Mucosa of descending colon (tissue), 3 donors: Measurements from ENCODE around the gene EVA1B. TPM values are rescaled to one million over a fixed set of nuclear protein-coding genes. Genes with fewer than 3 reads are reported as not detected.

Experiments
- ATAC-seq: fragments of 200-7000 bp; cut with Tn5 transposase; one replicate; pipeline ENCODE4 v1.9.1; 2020; ENCODE audit warnings: mild to moderate bottlenecking, moderate library complexity
- DNase-seq, 3 donors: peaks; one replicate each; pipeline ENCODE4 v3.0.0-alpha.2; 2020
- H3K36me3 ChIP-seq: fragments of 200-600 bp; one replicate; pipeline ENCODE4 v1.8.0; 2021; ENCODE audit warnings: low read depth, mild to moderate bottlenecking
- H3K4me1 ChIP-seq: fragments of 200-600 bp; one replicate; pipeline ENCODE4 v1.8.0; 2021; ENCODE audit warnings: low read depth, mild to moderate bottlenecking
- H3K4me3 ChIP-seq: fragments of 200-600 bp; one replicate; pipeline ENCODE4 v1.8.0; 2021; ENCODE audit warnings: mild to moderate bottlenecking
- H3K9me3 ChIP-seq: fragments of 200-600 bp; one replicate; pipeline ENCODE4 v1.8.0; 2021; ENCODE audit warnings: mild to moderate bottlenecking
- intact Hi-C, 2 donors: fragments of 100-400 bp; cut with DNase I in 1 of 2; cut with micrococcal nuclease in 1 of 2; formaldehyde crosslinking; loops; one replicate each; pipeline versions ENCODE4 v1.11.0 to v1.11.1; 2022; cut with DNase I, micrococcal nuclease
- total RNA-seq, 3 donors: library from RNA; stranded (reverse); fragmentation: NEBNext Ultra II Directional in 2 of 3; extraction: Animal tissue kit (Norgen Biotek cat#: 25700) in 2 of 3; gene quantifications; one replicate each; pipeline versions ENCODE4 v1.2.1 to v1.2.4, GENCODE V29; 2021 to 2023
- TF ChIP-seq, protein P1 (sequence below): fragments of 200-600 bp; IDR thresholded peaks from one replicate; pipeline ENCODE4 v1.8.0; 2022; ENCODE audit warnings: antibody characterized with exemption, mild to moderate bottlenecking
- donor health status: DM: no; HTN: no; CAD: no; lungs with moderate emphysema.
- donor health status: DM: no; HTN: no; CAD: no.
- donor health status: DM: no; HTN: yes; CAD: no.

Gene EVA1B
- total RNA-seq, 3 donors from 2014 or later: 1.5 to 17.6 (median 8.2) TPM

DNA sequence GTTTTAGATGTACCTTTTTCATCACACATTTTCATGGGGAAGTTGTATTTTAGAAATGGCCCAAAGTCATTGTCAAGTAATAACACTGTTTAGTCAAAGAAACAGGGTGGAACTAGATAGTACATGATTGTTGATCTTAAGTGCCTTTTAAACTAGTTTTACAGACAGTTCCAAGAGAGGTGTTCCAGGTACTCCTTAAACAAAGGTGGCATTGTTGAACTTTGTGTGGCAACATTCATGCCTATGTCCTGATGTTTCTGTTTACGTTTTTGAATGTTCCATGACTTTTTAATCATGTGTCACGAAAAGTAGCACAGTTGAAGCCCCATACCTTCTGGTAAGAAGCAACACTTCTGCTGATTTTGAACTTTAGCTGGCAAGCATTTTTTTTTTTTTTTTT, 26.4 kb downstream of the EVA1B start:
- TF ChIP-seq, protein P1, sequence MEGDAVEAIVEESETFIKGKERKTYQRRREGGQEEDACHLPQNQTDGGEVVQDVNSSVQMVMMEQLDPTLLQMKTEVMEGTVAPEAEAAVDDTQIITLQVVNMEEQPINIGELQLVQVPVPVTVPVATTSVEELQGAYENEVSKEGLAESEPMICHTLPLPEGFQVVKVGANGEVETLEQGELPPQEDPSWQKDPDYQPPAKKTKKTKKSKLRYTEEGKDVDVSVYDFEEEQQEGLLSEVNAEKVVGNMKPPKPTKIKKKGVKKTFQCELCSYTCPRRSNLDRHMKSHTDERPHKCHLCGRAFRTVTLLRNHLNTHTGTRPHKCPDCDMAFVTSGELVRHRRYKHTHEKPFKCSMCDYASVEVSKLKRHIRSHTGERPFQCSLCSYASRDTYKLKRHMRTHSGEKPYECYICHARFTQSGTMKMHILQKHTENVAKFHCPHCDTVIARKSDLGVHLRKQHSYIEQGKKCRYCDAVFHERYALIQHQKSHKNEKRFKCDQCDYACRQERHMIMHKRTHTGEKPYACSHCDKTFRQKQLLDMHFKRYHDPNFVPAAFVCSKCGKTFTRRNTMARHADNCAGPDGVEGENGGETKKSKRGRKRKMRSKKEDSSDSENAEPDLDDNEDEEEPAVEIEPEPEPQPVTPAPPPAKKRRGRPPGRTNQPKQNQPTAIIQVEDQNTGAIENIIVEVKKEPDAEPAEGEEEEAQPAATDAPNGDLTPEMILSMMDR: no peak
- intact Hi-C loops: no loop called here
- peak; percentile 71 for ATAC-seq
- Histone ChIP-seq H3K9me3 (no peaks in the 10 kb centered on the region), H3K36me3 (peaks cover 12% of the 10 kb centered on the region), H3K4me3 (no peak overlapping the region), H3K4me1 (peaks cover 23% of the 10 kb centered on the region)
- no peak for DNase-seq

DNA sequence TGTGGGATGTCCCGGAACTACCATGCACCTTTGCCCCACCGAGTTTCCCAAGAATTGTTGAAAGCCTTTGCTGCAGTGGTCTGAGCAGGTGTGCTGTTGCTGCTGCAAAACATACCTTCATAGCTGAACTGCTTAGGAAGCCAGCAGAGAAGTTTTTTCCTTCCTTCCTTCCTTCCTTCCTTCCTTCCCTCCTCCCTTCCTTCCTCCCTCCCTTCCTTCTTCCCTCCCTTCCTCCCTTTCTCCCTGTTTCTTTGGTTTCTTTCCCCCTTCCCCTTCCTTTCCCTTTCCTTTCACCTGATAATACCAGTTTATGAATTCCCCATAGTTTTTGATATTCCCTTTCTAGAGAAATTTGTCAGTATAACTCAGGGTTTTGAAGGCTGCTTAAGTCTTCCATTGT, 28.1 kb downstream of the EVA1B start:
- no peak for DNase-seq

DNA sequence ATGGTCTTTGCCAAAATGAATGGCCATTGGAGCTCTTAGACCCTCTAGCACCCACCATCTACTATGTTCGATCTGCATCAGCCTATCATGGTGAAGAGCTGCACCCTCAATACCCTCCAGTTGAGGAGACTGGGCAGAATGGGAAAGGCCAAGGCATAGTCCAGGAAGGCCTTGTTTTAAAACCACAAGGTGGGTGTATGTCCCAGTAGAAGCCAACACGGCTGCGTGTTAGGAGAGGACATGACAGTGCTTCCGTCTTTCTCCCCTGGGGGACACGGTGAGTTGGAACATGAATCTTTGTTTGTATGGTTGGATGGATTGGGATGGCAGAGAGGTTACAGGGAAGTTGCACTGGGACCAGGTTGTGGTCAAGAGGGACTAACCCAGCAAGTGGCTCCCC, 35.9 kb downstream of the EVA1B start:
- TF ChIP-seq, protein P1: no peak

More for the DNA sequence above, 28.1 kb downstream of the EVA1B start:
- intact Hi-C loops: no loop called here
- Histone ChIP-seq H3K9me3 (no peaks in the 10 kb centered on the region), H3K36me3 (peaks cover 6% of the 10 kb centered on the region), H3K4me1 (peaks cover 23% of the 10 kb centered on the region), H3K4me3 (no peak overlapping the region)
- TF ChIP-seq, protein P1: no peak
- no peak for ATAC-seq

DNA sequence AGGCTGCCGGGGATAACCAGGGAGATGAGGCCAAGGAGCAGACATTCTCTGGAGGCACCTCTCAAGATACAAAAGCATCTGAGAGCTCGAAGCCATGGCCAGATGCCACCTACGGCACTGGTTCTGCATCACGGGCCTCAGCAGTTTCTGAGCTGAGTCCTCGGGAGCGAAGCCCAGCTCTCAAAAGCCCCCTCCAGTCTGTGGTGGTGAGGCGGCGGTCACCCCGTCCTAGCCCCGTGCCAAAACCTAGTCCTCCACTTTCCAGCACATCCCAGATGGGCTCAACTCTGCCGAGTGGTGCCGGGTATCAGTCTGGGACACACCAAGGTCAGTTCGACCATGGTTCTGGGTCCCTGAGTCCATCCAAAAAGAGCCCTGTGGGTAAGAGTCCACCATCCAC, 36.6 kb downstream of the EVA1B start:
- ATAC-seq: no peak
- Histone ChIP-seq H3K4me3 (no peak overlapping the region), H3K9me3 (no peaks in the 10 kb centered on the region), H3K36me3 (peaks cover 13% of the 10 kb centered on the region), H3K4me1 (no peaks in the 10 kb centered on the region)
- intact Hi-C loops: loop anchor here in 1 of 2 donors (10.0 kb wide), 1 partner anchor 192 kb away; no protein-coding TSS in a partner anchor
- TF ChIP-seq, protein P1: no peak
- no peak for DNase-seq

More for the DNA sequence above, 35.9 kb downstream of the EVA1B start:
- H3K36me3 ChIP-seq: peaks cover 13% of the 10 kb centered on the region
- no peaks in the 10 kb centered on the region for H3K4me1 ChIP-seq
- no peaks in the 10 kb centered on the region for H3K9me3 ChIP-seq
- no peak overlapping the region for H3K4me3 ChIP-seq
- no peak for ATAC-seq
- intact Hi-C loops: loop anchor here in 1 of 2 donors (10.0 kb wide), 1 partner anchor 193 kb away; no protein-coding TSS in a partner anchor
- no peak for DNase-seq

DNA sequence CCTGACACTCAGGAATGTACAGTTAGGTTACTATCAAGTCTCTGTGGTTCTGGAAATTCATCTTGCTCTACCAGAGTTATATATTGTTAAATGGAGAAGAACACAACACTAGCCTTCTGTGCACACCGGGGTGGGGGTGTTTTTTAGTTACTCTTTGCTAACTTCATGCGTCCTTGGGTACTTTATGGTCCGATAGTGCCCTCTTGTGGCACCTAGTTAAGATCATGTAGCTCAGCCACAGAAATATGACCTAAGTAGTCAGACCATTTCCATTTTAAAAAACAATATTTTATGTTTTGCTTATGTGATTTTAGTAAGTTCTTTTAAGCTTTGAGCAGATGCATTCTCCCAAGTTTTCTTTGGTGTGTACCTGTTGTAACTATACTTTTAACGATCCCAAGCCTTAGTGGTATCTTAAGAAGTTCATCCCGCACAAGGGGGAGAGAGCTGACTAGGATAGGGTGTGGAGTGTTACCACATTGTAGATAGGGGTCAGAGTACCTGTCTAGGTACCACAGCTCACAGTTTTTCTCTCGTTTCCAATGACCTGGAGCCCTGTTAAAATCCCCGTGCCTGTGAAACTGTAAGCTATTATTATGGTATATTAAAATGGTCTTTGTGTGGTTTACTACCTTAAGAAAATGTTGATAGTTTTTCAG, 37.9 kb downstream of the EVA1B start:
- intact Hi-C loops: loop anchor here in 1 of 2 donors (10.0 kb wide), 1 partner anchor 191 kb away; no protein-coding TSS in a partner anchor
- TF ChIP-seq, protein P1: peak; percentile 23

More for the DNA sequence above, 37.9 kb downstream of the EVA1B start:
- H3K4me3 ChIP-seq: no peak overlapping the region
- H3K36me3 ChIP-seq: peaks cover 7% of the 10 kb centered on the region
- H3K9me3 ChIP-seq: no peaks in the 10 kb centered on the region
- ATAC-seq (peak; percentile 93), DNase-seq (peak in 1 of 3 donors; percentile 93)
- no peaks in the 10 kb centered on the region for H3K4me1 ChIP-seq
